ENCODE measurements around the gene PNCK. TPM values are rescaled to one million over a fixed set of nuclear protein-coding genes. Genes with fewer than 3 reads are reported as not detected.
"Not testable (repeated sequence)": the region's sequence is repeated elsewhere in the genome, so short reads cannot be mapped to it uniquely, and the experiment has no call there.

PNCK gene
- total and polyA plus RNA-seq, 10 of the 15 experiments (the other 5 are each of a cell fraction or from before 2014, with no cell fraction given), result 0.21 to 0.67 (median 0.54) TPM; not detected in 7

GRCh38 chrX:153694687-153695270, 21.2 kb upstream of the PNCK start (continued):
- no peak for TF ChIP-seq ZBTB4 (CRISPR knock-in tag; IDR thresholded peaks at IDR 0.05)
- TF ChIP-seq TBL1XR1 (IDR thresholded peaks at IDR 0.05; ENCODE audit: low read depth, low read length), result no peak
- no peak for TF ChIP-seq ZNF207 (IDR thresholded peaks at IDR 0.05; ENCODE audit: borderline replicate concordance)
- no peak for TF ChIP-seq CBX3 (IDR thresholded peaks at IDR 0.05; ENCODE audit: borderline replicate concordance, low read depth)

- CTCF ChIA-PET; H3K4me3 ChIP-seq; FAIRE-seq; RAD21 ChIA-PET (ENCODE audit: unreplicated experiment); H3K36me3 ChIP-seq (ENCODE audit: control insufficient read depth in 2 of 2, insufficient read depth in 2 of 2, low read length in 1 of 2); H3K9me3 ChIP-seq (replicated peaks; ENCODE audit: control insufficient read depth, insufficient read depth, low read length); POLR2A ChIA-PET; H3K4me2 ChIP-seq (ENCODE audit: control insufficient read depth, insufficient read depth); SMC1A ChIA-PET (ENCODE audit: uncharacterized antibody, unreplicated experiment); H3K9ac ChIP-seq (ENCODE audit: control insufficient read depth, insufficient read depth, low read length); H4K20me1 ChIP-seq (ENCODE audit: control insufficient read depth, insufficient read depth); H2AFZ ChIP-seq (ENCODE audit: control insufficient read depth, low read depth, low read length); intact Hi-C loops (cut with micrococcal nuclease; ENCODE audit: unreplicated experiment); H3K27me3 ChIP-seq (replicated peaks in 1 of 2; ENCODE audit: control insufficient read depth in 2 of 2, insufficient read depth in 2 of 2, low read length in 1 of 2); H3K4me1 ChIP-seq (ENCODE audit: control insufficient read depth, insufficient read depth, low read length); ATAC-seq; BruUV-seq (replicated peaks); DNase-seq (ENCODE audit: low read depth, low spot score); H3K79me2 ChIP-seq (ENCODE audit: control insufficient read depth, insufficient read depth, low read length); H3K27ac ChIP-seq (ENCODE audit: control insufficient read depth, insufficient read depth); in situ Hi-C loops (cut with MboI): not testable (repeated sequence)
- 64% methylated on average over 8 of the region's 16 CpGs for WGBS (ENCODE audit: insufficient coverage, insufficient replicate concordance, low lambda C conversion rate, missing lambda C conversion rate)
Measured at GRCh38 chrX:153694256-153694655, 20.6 kb upstream of the PNCK start.
